HepG2 (cell line): ENCODE measurements around the gene SERAC1.

ENCODE experiments used
- NFATC3 ChIP-seq: sonication (generic); formaldehyde crosslinking; IDR thresholded peaks from 2 replicates; pipeline ENCODE4 v1.5.1; 2020; ENCODE audit warnings: mild to moderate bottlenecking, missing genetic modification reagents
- ZBTB10 ChIP-seq: sonication (generic); formaldehyde crosslinking; IDR thresholded peaks from 2 replicates; pipeline ENCODE4 v1.4.0; 2020; ENCODE audit warnings: missing genetic modification reagents, borderline replicate concordance
- ZFP36 ChIP-seq: fragments of 150-350 bp; IDR thresholded peaks from 2 replicates; pipeline ENCODE4 v1.6.1; 2018; ENCODE audit warnings: borderline replicate concordance, low read length, low read depth; ENCODE audit not compliant: partially characterized antibody
- TF ChIP-seq, protein P1 (sequence below): sonication (generic); formaldehyde crosslinking; IDR thresholded peaks from 2 replicates; pipeline ENCODE4 v1.5.0; 2020; ENCODE audit warnings: mild to moderate bottlenecking, missing genetic modification reagents, borderline replicate concordance

- TF ChIP-seq ZBTB10: no peak
- no peak for TF ChIP-seq NFATC3
- TF ChIP-seq, protein P1, sequence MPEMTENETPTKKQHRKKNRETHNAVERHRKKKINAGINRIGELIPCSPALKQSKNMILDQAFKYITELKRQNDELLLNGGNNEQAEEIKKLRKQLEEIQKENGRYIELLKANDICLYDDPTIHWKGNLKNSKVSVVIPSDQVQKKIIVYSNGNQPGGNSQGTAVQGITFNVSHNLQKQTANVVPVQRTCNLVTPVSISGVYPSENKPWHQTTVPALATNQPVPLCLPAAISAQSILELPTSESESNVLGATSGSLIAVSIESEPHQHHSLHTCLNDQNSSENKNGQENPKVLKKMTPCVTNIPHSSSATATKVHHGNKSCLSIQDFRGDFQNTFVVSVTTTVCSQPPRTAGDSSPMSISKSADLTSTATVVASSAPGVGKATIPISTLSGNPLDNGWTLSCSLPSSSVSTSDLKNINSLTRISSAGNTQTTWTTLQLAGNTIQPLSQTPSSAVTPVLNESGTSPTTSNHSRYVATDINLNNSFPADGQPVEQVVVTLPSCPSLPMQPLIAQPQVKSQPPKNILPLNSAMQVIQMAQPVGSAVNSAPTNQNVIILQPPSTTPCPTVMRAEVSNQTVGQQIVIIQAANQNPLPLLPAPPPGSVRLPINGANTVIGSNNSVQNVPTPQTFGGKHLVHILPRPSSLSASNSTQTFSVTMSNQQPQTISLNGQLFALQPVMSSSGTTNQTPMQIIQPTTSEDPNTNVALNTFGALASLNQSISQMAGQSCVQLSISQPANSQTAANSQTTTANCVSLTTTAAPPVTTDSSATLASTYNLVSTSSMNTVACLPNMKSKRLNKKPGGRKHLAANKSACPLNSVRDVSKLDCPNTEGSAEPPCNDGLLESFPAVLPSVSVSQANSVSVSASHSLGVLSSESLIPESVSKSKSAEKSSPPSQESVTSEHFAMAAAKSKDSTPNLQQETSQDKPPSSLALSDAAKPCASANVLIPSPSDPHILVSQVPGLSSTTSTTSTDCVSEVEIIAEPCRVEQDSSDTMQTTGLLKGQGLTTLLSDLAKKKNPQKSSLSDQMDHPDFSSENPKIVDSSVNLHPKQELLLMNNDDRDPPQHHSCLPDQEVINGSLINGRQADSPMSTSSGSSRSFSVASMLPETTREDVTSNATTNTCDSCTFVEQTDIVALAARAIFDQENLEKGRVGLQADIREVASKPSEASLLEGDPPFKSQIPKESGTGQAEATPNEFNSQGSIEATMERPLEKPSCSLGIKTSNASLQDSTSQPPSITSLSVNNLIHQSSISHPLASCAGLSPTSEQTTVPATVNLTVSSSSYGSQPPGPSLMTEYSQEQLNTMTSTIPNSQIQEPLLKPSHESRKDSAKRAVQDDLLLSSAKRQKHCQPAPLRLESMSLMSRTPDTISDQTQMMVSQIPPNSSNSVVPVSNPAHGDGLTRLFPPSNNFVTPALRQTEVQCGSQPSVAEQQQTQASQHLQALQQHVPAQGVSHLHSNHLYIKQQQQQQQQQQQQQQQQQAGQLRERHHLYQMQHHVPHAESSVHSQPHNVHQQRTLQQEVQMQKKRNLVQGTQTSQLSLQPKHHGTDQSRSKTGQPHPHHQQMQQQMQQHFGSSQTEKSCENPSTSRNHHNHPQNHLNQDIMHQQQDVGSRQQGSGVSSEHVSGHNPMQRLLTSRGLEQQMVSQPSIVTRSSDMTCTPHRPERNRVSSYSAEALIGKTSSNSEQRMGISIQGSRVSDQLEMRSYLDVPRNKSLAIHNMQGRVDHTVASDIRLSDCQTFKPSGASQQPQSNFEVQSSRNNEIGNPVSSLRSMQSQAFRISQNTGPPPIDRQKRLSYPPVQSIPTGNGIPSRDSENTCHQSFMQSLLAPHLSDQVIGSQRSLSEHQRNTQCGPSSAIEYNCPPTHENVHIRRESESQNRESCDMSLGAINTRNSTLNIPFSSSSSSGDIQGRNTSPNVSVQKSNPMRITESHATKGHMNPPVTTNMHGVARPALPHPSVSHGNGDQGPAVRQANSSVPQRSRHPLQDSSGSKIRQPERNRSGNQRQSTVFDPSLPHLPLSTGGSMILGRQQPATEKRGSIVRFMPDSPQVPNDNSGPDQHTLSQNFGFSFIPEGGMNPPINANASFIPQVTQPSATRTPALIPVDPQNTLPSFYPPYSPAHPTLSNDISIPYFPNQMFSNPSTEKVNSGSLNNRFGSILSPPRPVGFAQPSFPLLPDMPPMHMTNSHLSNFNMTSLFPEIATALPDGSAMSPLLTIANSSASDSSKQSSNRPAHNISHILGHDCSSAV: no peak
- TF ChIP-seq ZFP36: no peak
Observed at GRCh38 chr6:158086054-158086503, 82.0 kb downstream of the SERAC1 start.
